Superior temporal gyrus (tissue), 1 donor: ENCODE data around the gene KCNMB2.
"Not testable (repeated sequence)": the region's sequence is repeated elsewhere in the genome, so short reads cannot be mapped to it uniquely, and the experiment has no call there.

Experiments used
- DNase-seq: peaks from one replicate; pipeline ENCODE4 v3.0.0-alpha.2; 2016; ENCODE audit errors: extremely low spot score

KCNMB2 gene

GRCh38 chr3:178519701-178520100, 16.5 kb upstream of the KCNMB2 start:
- no peak for DNase-seq

- DNase-seq = no peak
Observed at GRCh38 chr3:178520451-178520850, 15.8 kb upstream of the KCNMB2 start.

GRCh38 chr3:178522200-178523052, 13.8 kb upstream of the KCNMB2 start:
- no peak for DNase-seq

- no peak for DNase-seq
Observed at GRCh38 chr3:178525251-178525650, 11.0 kb upstream of the KCNMB2 start.

GRCh38 chr3:178526291-178526690, 9.9 kb upstream of the KCNMB2 start:
- DNase-seq = no peak

- DNase-seq = no peak
Observed at GRCh38 chr3:178527981-178528380, 8.3 kb upstream of the KCNMB2 start.

- no peak for DNase-seq
Observed at GRCh38 chr3:178529606-178530225, 6.5 kb upstream of the KCNMB2 start.

- no peak for DNase-seq
Observed at GRCh38 chr3:178532476-178532875, 3.8 kb upstream of the KCNMB2 start.

GRCh38 chr3:178537122-178537705, 978 bp downstream of the KCNMB2 start:
- DNase-seq = peak; percentile 42

GRCh38 chr3:178538056-178538455, 1.8 kb downstream of the KCNMB2 start:
- no peak for DNase-seq

GRCh38 chr3:178540184-178540583, 3.9 kb downstream of the KCNMB2 start:
- DNase-seq = no peak

- no peak for DNase-seq
Observed at GRCh38 chr3:178545337-178545736, 9.1 kb downstream of the KCNMB2 start.

GRCh38 chr3:178546079-178546478, 9.8 kb downstream of the KCNMB2 start:
- no peak for DNase-seq

- DNase-seq = not testable (repeated sequence)
Observed at GRCh38 chr3:178549426-178549825, 13.2 kb downstream of the KCNMB2 start.

GRCh38 chr3:178551916-178552321, 15.7 kb downstream of the KCNMB2 start:
- no peak for DNase-seq

- DNase-seq = no peak
Observed at GRCh38 chr3:178558637-178559036, 22.4 kb downstream of the KCNMB2 start.

GRCh38 chr3:178560759-178561158, 24.5 kb downstream of the KCNMB2 start:
- no peak for DNase-seq

GRCh38 chr3:178561239-178561638, 25.0 kb downstream of the KCNMB2 start:
- no peak for DNase-seq

GRCh38 chr3:178562143-178562946, 26.1 kb downstream of the KCNMB2 start:
- peak; percentile 10 for DNase-seq

- DNase-seq = no peak
Observed at GRCh38 chr3:178562947-178563232, 26.7 kb downstream of the KCNMB2 start.

- DNase-seq = no peak
Observed at GRCh38 chr3:178567611-178568010, 31.4 kb downstream of the KCNMB2 start.

GRCh38 chr3:178568155-178568731, 32.0 kb downstream of the KCNMB2 start:
- DNase-seq = no peak
